Endothelial cell of umbilical vein (primary cell): ENCODE results near the gene GRK5. TPM values are rescaled to one million over a fixed set of nuclear protein-coding genes. Genes with fewer than 3 reads are reported as not detected.

Source experiments
- BruUV-seq: library from RNA; stranded (reverse); fragments of 400-500 nt; replicated peaks from 2 replicates; lab custom pipeline; 2021; lab: Mats Ljungman, UMichigan
- CTCF ChIA-PET: fragments of 300-600, 350-600 bp; sonication (Branson Sonifier 250); formaldehyde crosslinking; loops from one replicate; lab custom pipeline; 2021; ENCODE audit warnings: antibody characterized with exemption, inconsistent platforms; lab: Charles Lee
- POLR2A ChIA-PET: fragments of 300-600, 350-600 bp; sonication (Branson Sonifier 250); formaldehyde crosslinking; loops from one replicate; lab custom pipeline; 2021; ENCODE audit warnings: antibody characterized with exemption, inconsistent platforms; lab: Charles Lee
- DNase-seq: peaks from one replicate; pipeline ENCODE4 v3.0.0-alpha.2; 2011; ENCODE audit warnings: low read depth, low spot score
- FAIRE-seq: peaks from 2 replicates; lab custom pipeline; 2011; peaks lifted over from hg19 to GRCh38; lab: Jason Lieb, UNC
- H2AFZ ChIP-seq: 2 replicates; pipeline ENCODE4 v1.6.0; 2012; ENCODE audit warnings: low read depth, low read length, control low read depth, inconsistent platforms
- H3K27ac ChIP-seq: 2 replicates; pipeline ENCODE4 v1.5.1; 2011; ENCODE audit warnings: low read depth, mild to moderate bottlenecking, control low read depth, low read length, moderate library complexity; ENCODE audit not compliant: insufficient read depth
- H3K27me3 ChIP-seq, 2 experiments: 2 replicates each; pipeline versions ENCODE4 v1.6.0 to v1.6.1; 2011; ENCODE audit warnings: low read length in 2 of 2, mixed read lengths in 1 of 2; ENCODE audit not compliant: control insufficient read depth in 2 of 2, insufficient read depth in 2 of 2
- H3K36me3 ChIP-seq, 2 experiments: 2 replicates in 1 of 2; 3 replicates in 1 of 2; pipeline ENCODE4 v1.5.1; 2011; ENCODE audit warnings: low read length in 2 of 2, mild to moderate bottlenecking in 1 of 2, moderate library complexity in 1 of 2; ENCODE audit not compliant: control insufficient read depth in 2 of 2, insufficient read depth in 2 of 2; ENCODE audit errors: extremely low read depth in 1 of 2
- H3K4me1 ChIP-seq: 3 replicates; pipeline ENCODE4 v1.5.1; 2011; ENCODE audit warnings: mild to moderate bottlenecking, low read length; ENCODE audit not compliant: control insufficient read depth, insufficient read depth; ENCODE audit errors: extremely low read depth
- H3K4me2 ChIP-seq: 2 replicates; pipeline ENCODE4 v1.6.1; 2011; ENCODE audit warnings: low read length, control low read depth, mixed read lengths; ENCODE audit not compliant: insufficient read depth
- H3K4me3 ChIP-seq, 3 experiments: fragments of 200-600 bp in 1 of 3; sonication (generic), shearing (Covaris generic) in 1 of 3; replicated peaks in 1 of 3; 2 replicates each; pipeline ENCODE4 v1.5.1; 2011 to 2016; ENCODE audit warnings: control low read depth in 3 of 3, low read length in 3 of 3, mild to moderate bottlenecking in 2 of 3, inconsistent platforms in 1 of 3, low read depth in 1 of 3, moderate library complexity in 1 of 3; ENCODE audit not compliant: insufficient read depth in 1 of 3
- H3K79me2 ChIP-seq: 2 replicates; pipeline ENCODE4 v1.6.0; 2012; ENCODE audit warnings: low read length, inconsistent platforms; ENCODE audit not compliant: control insufficient read depth, insufficient read depth
- H3K9ac ChIP-seq: replicated peaks from 2 replicates; pipeline ENCODE3; 2011; ENCODE audit warnings: low read length, control low read depth; ENCODE audit not compliant: insufficient read depth; ENCODE audit errors: extremely low read depth
- H3K9me1 ChIP-seq: replicated peaks from 3 replicates; pipeline ENCODE4 v1.6.0; 2011; ENCODE audit warnings: mild to moderate bottlenecking, low read length; ENCODE audit not compliant: control insufficient read depth, insufficient read depth; ENCODE audit errors: extremely low read depth
- H3K9me3 ChIP-seq: replicated peaks from 2 replicates; pipeline ENCODE4 v1.5.1; 2012; ENCODE audit warnings: low read length, inconsistent platforms; ENCODE audit not compliant: control insufficient read depth, insufficient read depth
- H4K20me1 ChIP-seq: replicated peaks from 2 replicates; pipeline ENCODE3; 2011; ENCODE audit warnings: mild to moderate bottlenecking, low read length; ENCODE audit not compliant: control insufficient read depth, insufficient read depth; ENCODE audit errors: extremely low read depth
- CTCF ChIP-seq, 2 donors: IDR thresholded peaks; 1 replicate in 1 of 2; 2 replicates in 1 of 2; pipeline ENCODE4 v1.5.1; 2011; ENCODE audit warnings: low read length in 2 of 2, mild to moderate bottlenecking in 2 of 2, moderate library complexity in 2 of 2, control low read depth in 1 of 2, inconsistent platforms in 1 of 2, low read depth in 1 of 2; ENCODE audit not compliant: insufficient read depth in 1 of 2; ENCODE audit errors: extremely low read depth in 1 of 2
- EZH2 ChIP-seq: IDR thresholded peaks from 2 replicates; pipeline ENCODE4 v1.6.1; 2012; ENCODE audit warnings: borderline replicate concordance, low read depth, mild to moderate bottlenecking, moderate library complexity, low read length, inconsistent platforms; ENCODE audit not compliant: severe bottlenecking
- FOS ChIP-seq: IDR thresholded peaks from 2 replicates; pipeline ENCODE4 v1.6.1; 2011; ENCODE audit warnings: mild to moderate bottlenecking, low read length, moderate library complexity, borderline replicate concordance; ENCODE audit not compliant: insufficient read depth
- GATA2 ChIP-seq: IDR thresholded peaks from 2 replicates; pipeline ENCODE4 v1.7.0; 2011; ENCODE audit warnings: low read depth, mild to moderate bottlenecking, moderate library complexity, mixed read lengths, low read length; ENCODE audit not compliant: insufficient read length, insufficient read depth
- JUN ChIP-seq: IDR thresholded peaks from 2 replicates; pipeline ENCODE4 v1.6.1; 2011; ENCODE audit warnings: borderline replicate concordance, low read depth; ENCODE audit not compliant: insufficient read length, insufficient read depth
- MAX ChIP-seq: IDR thresholded peaks from 2 replicates; pipeline ENCODE4 v1.6.1; 2011; ENCODE audit not compliant: insufficient read depth, insufficient read length
- MYC ChIP-seq: IDR thresholded peaks from one replicate; pipeline ENCODE4 v1.6.1; 2011; ENCODE audit warnings: mild to moderate bottlenecking, low read depth, low read length
- POLR2A ChIP-seq: IDR thresholded peaks from 2 replicates; pipeline ENCODE4 v1.6.1; 2012; ENCODE audit warnings: low read depth, mild to moderate bottlenecking, control low read depth, low read length
- POLR2AphosphoS5 ChIP-seq: IDR thresholded peaks from 2 replicates; pipeline ENCODE4 v1.6.1; 2012; ENCODE audit warnings: low read depth, mild to moderate bottlenecking, control low read depth, low read length, moderate library complexity; ENCODE audit not compliant: insufficient read depth
- dilution Hi-C: fragments of 300-500 bp; cut with MboI; formaldehyde crosslinking; loops from one replicate; pipeline ENCODE4 v1.15.0; 2019; ENCODE audit warnings: low sequenced_read_pairs; ENCODE audit not compliant: extremely low pct_ligation_motif_present
- intact Hi-C: fragments of 100-400 bp; cut with micrococcal nuclease; formaldehyde crosslinking; loops from one replicate; pipeline ENCODE4 v1.10.0; 2022
- polyA plus RNA-seq, 4 experiments: library from polyadenylated mRNA; depleted of rRNA in 3 of 4; stranded (reverse) in 3 of 4; unstranded in 1 of 4; fragments of >200 nt; gene quantifications; 2 replicates each; pipeline versions ENCODE4 v1.2.1 to v1.2.3, GENCODE V29; 2011 to 2012; ENCODE audit warnings: missing spikeins in 1 of 4
- total RNA-seq: library from RNA; stranded (reverse); gene quantifications from 2 replicates; pipeline ENCODE4 v1.2.3, GENCODE V29; 2021

The GRK5 gene
- total and polyA plus RNA-seq, 2 donors (not counting 3 experiments of a cell fraction or from before 2014, with no cell fraction given): 13.1 to 29.5 TPM

GRCh38 chr10:119373294-119374102, 166.1 kb downstream of the GRK5 start:
- BruUV-seq: no TSS peak
- no peak for TF ChIP-seq POLR2AphosphoS5
- no peak for TF ChIP-seq JUN
- TF ChIP-seq POLR2A: no peak
- no peak for TF ChIP-seq EZH2
- TF ChIP-seq CTCF (IDR thresholded peaks at IDR 0.05; ENCODE audit: extremely low read depth in 1 of 2, insufficient read depth in 1 of 2, low read depth in 1 of 2, low read length in 2 of 2): no peak
- TF ChIP-seq FOS: no peak
- no peak for TF ChIP-seq MAX
- no peak for TF ChIP-seq MYC
- TF ChIP-seq GATA2: no peak
- H3K9ac ChIP-seq: no peak overlapping the region
- no peaks in the 10 kb centered on the region for H3K36me3 ChIP-seq
- no peaks in the 10 kb centered on the region for H3K79me2 ChIP-seq
- CTCF ChIA-PET: interaction anchor here (1.0 kb wide), 1 partner anchor 32 kb away, joined by 4 read pairs; no protein-coding TSS in a partner anchor
- no peaks in the 10 kb centered on the region for H3K9me1 ChIP-seq
- FAIRE-seq (no peak), DNase-seq (no peak)
- H3K4me3 ChIP-seq: no peak overlapping the region
- no peak overlapping the region for H3K4me2 ChIP-seq
- H3K27me3 ChIP-seq: no peaks in the 10 kb centered on the region
- POLR2A ChIA-PET: no interaction called here
- H3K27ac ChIP-seq: no peak overlapping the region
- H4K20me1 ChIP-seq: no peaks in the 10 kb centered on the region
- dilution Hi-C loops (no loop called here), intact Hi-C loops (no loop called here)
- H3K4me1 ChIP-seq: peaks cover 31% of the 10 kb centered on the region
- H2AFZ ChIP-seq: no peak overlapping the region
- H3K9me3 ChIP-seq: no peaks in the 10 kb centered on the region
